HL-60/S4 (cell line): Measurements from ENCODE around the gene RGS14.
"Not testable (repeated sequence)": the region's sequence is repeated elsewhere in the genome, so short reads cannot be mapped to it uniquely, and the experiment has no call there.

Experiments
- in situ Hi-C: fragments of 300-500 bp; cut with MboI; formaldehyde crosslinking; loops from 2 replicates; pipeline ENCODE4 v1.14.3; 2022; ENCODE audit warnings: low sequenced_read_pairs

RGS14 gene

DNA sequence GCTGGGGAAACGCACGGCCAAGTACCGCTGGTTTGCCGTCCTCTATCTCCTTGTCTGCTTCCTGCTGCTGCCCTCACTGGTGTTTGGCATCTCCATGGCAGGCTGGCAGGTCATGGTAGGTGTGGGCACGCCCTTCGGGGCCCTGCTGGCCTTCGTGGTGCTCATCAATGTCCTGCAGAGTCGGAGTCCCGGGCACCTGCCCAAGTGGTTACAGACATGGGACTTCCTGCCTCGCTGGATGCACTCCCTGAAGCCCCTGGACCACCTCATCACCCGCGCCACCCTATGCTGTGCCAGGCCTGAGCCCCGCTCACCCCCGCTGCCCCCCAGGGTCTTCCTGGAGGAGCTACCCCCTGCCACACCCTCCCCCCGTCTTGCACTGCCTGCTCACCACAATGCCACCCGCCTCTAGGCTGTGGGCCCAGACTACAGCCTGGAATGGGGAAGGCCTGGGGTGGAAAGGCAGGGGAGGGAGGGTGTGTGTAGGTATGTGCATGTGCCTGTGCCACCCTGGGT lies 40.2 kb downstream of the RGS14 start:
- in situ Hi-C loops = loop anchor here (25.0 kb wide), 1 partner anchor 664 kb away; no protein-coding TSS in a partner anchor

DNA sequence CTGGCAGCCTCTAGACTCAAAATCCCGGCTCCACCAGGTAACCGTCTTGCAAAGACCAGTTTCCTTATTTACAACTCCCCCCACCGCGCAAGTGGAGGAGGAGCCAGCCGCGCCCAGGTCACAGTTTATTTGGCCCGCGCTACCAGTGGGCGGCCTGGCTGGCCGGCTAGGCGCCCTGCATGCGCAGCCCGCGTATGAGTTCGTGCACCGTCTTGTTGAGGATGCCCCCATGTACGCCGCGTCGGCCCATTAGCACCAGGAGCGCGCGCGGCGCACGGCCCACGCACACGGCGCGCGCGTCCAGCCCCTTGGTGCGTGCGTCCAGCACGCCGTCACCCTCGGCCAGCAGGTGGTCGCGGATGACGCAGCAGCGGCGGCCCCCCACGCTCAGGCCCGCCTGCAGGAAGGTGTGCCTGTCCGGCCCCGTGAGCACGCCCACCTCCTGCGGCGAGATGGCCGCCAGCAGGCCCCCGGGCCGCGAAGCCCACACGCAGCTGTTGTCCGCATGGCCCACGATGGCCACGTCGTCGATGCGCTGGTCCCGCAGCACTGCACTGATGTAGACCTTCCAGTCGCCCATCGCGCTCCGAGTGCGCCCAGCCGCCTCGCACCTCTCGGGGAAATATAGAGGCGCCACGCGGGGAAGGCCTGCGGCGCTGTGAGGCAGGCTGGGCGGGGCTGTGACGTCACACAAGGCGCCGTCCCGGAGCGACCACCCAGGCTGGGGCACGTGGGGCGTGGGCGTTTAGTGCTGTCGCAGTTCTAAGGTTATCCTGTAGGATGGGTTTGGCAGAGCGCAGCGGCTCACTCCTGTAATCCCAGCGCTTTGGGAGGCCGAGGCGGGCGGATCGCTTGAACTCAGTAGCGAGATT lies 42.5 kb downstream of the RGS14 start, which contains the start of gene PFN3:
PFN3 (minus strand) TSS at position 665 of the 872 bp plus-strand sequence; CDS start at position 580, 85 bp downstream.
- in situ Hi-C loops = loop anchor here (25.0 kb wide), 1 partner anchor 662 kb away; no protein-coding TSS in a partner anchor

DNA sequence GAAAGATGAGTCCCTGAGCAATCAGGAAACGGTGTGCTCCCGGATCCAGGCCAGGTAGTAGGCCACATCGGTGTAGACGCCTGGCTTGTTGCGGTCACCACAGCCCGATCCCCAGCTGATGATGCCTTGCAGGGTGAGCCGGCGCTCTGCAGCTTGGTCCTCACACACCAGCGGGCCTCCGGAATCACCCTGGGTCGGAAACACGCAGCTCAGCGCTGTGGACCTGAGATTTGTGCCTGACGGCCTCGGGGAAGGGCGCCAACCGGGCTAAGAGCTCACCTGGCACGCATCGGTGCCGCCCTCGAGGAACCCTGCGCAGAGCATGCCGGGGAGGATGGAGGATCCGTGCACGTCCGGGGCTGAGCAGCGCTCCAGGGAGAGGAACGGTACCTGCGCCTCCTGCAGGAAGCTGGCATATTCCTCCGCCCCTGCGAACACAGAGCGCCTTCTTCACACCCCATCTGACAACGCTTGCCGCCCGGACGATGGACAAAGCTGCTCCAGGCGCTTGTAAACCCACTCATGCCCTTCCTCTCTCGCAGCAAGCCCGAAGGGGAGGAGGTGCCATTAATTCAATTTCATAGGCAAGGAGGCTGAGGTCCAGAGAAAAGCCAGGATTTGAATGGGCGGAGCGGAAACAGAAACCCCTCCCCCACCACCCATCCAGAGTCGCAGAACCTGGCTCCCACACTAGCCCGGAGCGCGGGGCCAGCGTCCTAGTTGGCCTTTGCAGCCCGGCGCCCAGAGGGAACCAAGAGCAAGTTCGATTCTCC lies 44.7 kb downstream of the RGS14 start:
- in situ Hi-C loops = no loop called here

DNA sequence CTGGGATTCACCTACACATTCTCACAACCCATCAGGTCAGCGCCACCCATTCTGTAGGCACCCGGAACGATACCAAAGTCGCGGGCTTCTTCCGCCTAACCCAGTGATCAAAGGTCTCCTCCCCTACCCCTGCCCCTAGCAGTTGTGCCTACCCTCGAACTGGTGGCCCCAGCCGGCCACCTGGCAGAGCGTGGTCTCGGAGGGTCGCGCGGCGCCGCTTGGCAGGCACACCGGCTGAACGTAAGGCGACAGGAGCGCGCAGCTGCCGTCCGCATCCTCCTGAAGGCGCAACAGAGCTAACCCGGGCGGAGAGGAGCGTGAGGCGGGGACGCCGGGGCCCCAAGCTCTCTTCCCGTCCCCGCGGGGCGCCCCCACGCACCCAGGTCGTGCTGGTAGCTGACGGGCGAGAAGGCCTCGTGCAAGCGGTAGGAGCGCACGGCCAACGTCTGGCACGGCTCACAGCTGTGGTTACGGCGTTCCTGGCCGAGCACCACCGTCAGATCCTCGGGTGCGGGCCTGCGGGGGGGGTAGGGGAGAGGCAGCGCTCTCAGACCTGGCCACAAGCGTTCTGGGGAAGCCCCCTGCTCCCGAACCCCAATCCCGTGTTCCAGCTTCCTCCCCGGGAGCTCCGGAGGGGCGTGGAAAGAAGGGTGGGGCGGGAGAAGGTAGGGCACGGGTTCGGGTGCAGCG lies 45.5 kb downstream of the RGS14 start:
- in situ Hi-C loops = no loop called here

DNA sequence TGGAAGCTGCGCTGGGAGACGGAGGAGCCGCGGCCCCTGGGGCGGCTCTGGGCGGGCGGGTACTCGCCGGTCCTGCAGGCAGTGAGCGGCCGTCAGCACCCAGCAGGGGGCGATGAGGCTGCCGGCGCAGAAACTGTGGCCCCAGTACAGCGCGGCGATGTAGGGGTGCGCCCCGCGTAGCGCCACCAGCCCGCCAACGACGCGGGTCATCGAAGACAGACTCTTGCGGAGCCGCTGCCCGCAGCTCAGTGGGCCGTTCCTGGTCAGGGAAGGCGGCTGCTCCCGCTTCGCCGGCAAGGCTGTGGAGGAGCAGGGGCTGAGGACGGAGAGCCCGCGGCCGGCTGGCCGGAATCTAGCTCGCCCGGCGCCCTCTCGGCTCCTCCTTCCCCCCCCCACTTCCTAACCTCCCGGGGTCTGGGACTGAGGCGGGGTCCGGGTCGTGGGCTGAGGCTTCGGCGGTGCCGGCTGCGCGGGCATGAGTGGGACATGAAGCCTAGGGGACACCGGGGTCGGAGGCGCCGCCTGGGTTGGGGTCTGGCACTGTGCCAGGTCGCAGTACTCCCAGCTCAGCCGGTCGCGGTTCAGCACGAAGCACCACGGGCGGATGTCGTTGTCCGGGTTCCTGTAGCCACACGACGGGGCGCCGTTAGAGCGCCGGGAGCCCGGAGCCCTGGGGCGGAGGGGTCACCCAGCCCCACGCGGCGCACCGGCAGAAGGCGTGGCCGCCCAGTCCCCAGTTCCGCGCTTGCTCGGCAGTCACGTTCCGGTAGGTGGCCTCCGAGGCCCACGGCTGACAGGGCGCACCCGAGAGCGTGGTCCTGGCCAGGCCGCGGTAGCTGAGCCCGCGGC lies 46.3 kb downstream of the RGS14 start:
- in situ Hi-C loops = no loop called here

DNA sequence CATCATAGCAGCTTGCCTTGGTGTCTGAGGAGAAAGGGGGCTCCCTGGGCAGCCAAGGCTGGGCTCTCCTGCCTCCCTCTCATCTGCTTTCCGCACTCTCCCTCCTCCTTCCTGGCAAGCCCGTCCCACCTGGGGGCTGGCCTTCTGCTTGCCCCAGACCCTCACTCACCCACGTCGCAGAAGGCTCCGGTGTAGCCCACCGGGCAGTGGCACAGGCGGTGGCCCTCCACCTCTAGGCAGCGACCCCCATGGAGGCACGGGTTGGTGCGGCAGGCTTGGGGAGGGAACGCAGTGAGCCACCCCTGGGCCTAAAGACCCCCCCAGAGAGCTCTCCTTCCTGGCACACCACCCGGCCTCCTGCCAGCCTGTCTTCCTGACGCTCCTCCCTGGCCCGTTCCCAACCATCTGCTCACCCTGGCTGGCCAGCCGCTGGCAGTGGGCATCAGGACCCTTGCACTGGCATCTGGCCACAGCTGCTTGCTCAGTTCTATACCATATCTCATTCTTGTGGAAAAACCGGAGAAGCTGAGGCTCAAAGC lies 47.0 kb downstream of the RGS14 start:
- in situ Hi-C loops = no loop called here

DNA sequence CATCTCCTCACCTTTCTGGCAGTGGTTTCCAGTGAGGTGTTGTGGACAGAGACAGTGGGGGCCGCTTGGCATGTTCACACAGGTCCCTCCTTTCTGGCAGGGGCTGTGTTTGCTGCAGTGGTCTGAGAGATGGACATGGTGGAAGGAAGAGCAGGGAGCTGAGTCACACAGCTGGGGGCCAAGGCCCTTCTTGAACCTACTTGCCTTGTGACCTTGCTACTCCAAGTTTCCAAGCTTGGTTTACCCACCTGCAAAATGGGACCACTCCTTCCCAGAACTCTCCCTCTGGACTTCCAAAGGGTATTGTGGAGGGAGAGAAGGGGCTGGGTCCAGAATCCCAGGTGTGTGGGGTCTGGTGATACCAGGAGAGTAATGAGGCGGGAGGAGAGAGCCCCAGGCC lies 47.6 kb downstream of the RGS14 start:
- in situ Hi-C loops = no loop called here

DNA sequence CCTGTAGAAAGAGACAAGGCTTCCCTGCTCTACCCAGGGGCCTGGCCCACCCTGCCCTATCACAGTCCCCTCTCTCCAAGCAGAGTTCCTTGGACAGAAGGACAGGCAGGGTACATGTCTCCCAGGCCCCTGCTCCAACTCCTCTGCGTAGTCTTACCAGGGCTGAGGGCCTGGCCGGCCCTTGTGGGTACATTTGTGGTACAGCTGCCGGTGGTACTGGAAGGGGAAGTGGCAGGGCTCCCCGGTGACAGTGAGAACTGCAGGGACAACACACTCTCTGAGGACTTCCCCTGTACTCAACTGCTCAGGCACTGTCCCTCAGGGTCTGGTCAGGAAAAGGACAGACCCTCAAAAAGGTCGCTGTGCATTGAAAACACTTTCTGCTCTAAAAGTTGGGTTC lies 48.1 kb downstream of the RGS14 start:
- in situ Hi-C loops = no loop called here

DNA sequence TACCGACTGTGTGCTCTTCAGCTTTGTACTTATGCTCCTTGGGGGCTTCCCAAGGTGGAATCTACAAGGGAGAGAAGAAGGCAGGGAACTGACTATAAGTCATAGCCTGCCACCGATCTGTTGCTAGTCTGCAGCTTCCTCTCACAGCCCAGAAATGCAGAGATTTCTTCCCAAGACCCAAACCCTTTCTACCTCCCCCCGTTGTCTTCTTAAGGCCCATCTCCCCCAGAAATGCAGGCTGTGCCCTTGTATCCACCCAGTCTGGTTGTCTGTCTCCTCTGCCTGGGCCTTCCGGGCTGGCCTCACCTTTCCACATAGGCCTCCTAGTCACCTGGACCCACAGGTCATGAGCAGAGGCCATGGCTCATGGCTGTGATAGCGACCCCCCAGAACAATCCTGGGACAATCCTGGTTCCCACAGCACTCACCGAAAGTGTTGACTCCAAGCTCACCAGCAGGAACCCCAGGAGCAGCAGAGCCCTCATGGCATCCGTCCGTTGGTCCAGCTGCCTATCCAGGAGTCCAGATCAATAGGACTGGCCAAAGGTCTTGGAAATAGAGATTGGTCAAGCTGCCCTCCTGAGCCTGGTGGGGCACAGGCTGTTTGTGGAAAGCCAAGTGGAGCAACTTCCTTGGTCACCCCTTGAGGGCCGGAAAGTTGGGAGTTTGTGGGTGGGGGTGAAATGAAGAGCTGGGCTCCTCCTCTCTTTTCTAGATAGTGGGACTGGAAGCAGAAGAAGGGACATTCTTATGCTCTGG lies 51.5 kb downstream of the RGS14 start, which contains the start of gene F12:
F12 (minus strand) TSS at position 522 of the 759 bp plus-strand sequence; CDS start at position 485, 37 bp downstream.
- in situ Hi-C loops = no loop called here

DNA sequence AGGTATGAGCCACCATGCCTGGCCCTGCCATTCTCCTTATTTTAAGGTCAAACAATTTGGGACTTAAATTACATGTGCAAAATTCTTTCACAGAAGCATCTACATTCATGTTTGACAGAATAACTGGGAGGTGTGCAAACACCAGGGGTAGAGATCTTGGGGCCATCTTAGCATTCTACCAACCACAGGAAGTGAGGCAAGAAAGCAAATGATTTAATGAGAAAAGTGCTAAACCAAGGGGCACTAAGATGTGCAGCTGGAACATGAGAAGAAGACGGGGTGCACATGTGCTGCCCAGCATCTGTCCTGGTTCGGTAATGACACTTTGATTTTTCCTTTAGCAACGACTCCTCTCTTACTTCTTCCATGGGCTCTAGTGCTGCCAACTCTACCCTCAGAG lies 52.9 kb downstream of the RGS14 start:
- in situ Hi-C loops = no loop called here

DNA sequence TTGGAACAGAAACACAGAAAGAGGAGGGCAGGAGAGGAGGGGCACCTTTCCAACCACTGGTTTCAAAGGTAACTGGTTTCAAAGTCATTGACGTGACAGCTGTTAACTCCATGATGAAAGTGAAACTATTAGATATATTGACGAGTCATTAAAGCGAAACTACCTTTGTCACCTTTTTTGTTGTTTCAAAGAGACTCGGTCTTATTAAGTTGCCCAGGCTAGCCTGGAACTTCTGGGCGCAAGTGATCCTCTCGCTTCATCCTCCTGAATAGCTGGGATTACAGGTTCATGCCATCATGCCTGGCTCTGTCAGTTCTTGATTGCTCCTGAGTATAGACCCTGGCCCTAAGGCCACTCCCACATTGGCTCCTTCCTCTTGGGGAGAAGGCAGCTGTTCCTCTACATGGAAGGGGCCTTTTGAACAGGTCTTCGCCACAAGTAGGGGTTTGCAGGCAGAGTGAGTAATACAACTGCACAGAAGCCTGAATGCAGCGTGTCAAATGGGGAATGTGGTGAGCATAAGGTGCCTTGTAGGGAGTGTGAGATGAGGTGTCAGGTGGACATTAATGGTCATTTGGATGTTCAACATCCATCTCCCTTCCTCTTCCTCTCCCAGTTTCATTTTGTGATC lies 55.0 kb downstream of the RGS14 start:
- in situ Hi-C loops = no loop called here

DNA sequence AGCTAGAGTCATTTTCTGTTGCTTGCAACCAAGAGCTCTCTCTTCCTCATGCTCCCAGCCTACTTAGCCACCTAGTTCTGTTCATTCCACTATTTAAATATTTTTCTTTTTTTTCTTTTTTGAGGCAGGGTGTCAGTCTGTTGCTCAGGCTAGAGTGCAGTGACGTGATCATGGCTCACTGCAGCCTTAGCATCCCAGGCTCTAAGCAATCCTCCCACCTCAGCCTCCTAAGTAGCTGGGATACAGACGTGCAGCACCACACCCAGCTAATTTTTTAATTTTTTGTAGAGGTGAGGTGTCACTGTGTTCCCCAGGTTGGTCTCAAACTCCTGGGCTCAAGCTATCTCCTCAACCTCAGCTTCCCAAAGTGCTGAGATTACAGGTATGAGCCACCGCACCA lies 56.8 kb downstream of the RGS14 start:
- in situ Hi-C loops = no loop called here

DNA sequence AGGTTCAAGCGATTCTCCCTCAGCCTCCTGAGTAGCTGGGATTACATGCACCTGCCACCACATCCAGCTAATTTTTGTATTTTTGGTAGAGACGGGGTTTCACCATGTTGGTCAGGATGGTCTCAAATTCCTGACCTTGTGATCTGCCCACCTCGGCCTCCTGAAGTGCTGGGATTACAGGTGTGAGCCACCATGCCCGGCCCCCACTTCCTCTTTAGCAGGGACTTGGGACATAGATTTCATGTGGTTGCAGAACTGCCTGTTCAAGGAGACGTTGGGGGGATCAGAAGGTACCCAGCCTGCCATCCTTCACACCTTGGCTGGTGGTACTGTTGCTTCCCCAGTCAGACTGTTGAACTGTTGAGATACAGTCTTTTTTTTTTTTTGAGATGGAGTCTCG lies 59.4 kb downstream of the RGS14 start:
- in situ Hi-C loops = not testable (repeated sequence)

DNA sequence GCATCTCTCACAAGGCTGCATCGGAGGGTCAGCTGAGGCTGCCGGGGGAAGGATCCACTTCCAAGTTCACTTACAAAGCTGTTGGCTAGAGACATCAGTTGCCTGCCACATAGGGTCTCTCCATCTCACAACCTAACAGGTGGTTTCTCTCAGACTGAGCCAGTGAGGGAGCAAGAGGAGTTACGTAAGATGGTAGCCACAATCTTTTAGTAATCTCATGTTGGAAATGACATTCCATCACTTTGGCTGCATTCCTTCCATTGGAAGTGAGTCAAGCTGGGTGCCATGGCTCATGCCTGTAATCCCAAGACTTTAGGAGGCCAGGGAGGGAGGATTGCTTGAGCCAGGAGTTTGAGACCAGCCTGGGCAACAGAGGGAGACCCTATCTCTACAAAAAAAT lies 61.3 kb downstream of the RGS14 start:
- in situ Hi-C loops = no loop called here

DNA sequence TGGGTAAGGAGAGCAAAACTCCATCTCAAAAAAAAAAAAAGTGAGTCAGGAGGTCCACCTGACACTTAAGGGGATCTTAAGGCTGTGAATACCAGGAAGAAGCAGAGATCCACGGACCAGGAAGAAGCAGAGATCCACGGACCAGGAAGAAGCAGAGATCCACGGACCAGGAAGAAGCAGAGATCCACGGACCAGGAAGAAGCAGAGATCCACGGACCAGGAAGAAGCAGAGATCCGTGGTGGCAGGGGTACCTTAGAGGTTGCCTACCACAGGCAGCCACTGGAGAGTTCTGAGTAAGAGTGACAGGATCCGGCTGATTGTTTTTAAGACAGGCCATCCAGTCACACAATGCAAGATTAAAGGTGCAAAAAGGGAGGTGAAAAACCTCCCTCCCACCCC lies 62.7 kb downstream of the RGS14 start:
- in situ Hi-C loops = not testable (repeated sequence)

DNA sequence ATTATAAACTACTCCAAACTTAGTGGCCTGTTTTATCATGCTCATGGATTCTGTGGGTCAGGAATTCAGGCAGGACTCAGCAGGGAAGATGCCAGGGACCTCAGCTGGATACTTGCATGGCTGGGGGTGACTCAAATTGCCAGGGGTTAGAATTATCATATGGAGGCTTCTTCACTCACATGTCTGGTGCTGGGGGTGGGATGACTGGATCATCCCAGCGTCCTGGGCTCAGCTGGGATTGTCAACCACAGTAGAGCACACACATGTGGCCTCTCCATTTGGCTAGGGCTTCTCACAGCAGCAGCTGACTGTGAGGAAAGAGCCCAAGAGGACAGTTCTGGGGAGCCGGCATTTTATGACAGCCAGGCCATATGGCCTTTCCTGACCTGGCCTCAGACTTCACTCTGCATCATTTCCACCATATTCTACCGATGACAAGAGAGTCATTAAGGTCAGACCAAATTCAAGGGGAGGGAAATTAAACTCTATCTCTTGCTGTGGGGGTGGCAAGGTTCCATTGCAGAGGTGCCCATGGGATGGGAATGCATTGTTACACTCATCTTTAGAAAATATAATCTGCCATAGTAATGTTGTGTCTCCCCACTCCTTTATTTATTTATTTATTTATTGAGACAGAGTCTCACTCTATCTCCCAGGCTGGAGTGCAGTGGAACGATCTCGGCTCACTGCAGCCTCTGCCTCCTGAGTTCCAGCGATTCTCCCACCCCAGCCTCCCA lies 63.5 kb downstream of the RGS14 start:
- in situ Hi-C loops = no loop called here
